Thyroid gland (tissue), 4 donors: Measurements from ENCODE around the gene NECTIN2. TPM values are rescaled to one million over a fixed set of nuclear protein-coding genes. Genes with fewer than 3 reads are reported as not detected.
A peak's percentile ranks its signal among the peaks of the same experiment; 100 is the strongest.

Experiments used
- DNase-seq, 2 donors: peaks; one replicate each; pipeline ENCODE4 v3.0.0-alpha.2; 2019
- H3K27ac ChIP-seq, 3 donors: fragments of 200-600 bp; sonication (generic); 1 replicate in 2 of 3; 2 replicates in 1 of 3; pipeline ENCODE4 v1.5.1; 2016 to 2019; ENCODE audit warnings: mild to moderate bottlenecking in 1 of 3, moderate library complexity in 1 of 3
- H3K27me3 ChIP-seq: fragments of 200-600 bp; sonication (generic); one replicate; pipeline ENCODE4 v1.5.1; 2019
- H3K36me3 ChIP-seq, 2 donors: fragments of 200-600 bp; sonication (generic); one replicate each; pipeline ENCODE4 v1.5.1; 2016 to 2019
- H3K4me1 ChIP-seq, 2 donors: fragments of 200-600 bp; sonication (generic); one replicate each; pipeline ENCODE4 v1.5.1; 2017 to 2019
- H3K4me3 ChIP-seq, 3 donors: fragments of 200-600 bp; sonication (generic); replicated peaks in 1 of 3; 1 replicate in 2 of 3; 2 replicates in 1 of 3; pipeline ENCODE4 v1.5.1; 2016; ENCODE audit warnings: mild to moderate bottlenecking in 1 of 3
- H3K9me3 ChIP-seq: fragments of 200-600 bp; sonication (generic); one replicate; pipeline ENCODE4 v1.5.1; 2017
- POLR2A ChIP-seq, 2 donors: fragments of 450-650 bp; IDR thresholded peaks; one replicate each; pipeline ENCODE4 v1.6.1; 2017; ENCODE audit warnings: antibody characterized with exemption in 2 of 2, mild to moderate bottlenecking in 2 of 2, moderate library complexity in 1 of 2
- WGBS, 2 donors: methylation state at CpG; one replicate each; pipeline ENCODE4 v1.1.5; 2017; 5-methylcytosine and 5-hydroxymethylcytosine counted together
- intact Hi-C: fragments of 100-400 bp; cut with DNase I; formaldehyde crosslinking; loops from one replicate; pipeline ENCODE4 v1.15.1; 2023
- total RNA-seq, 4 donors: library from RNA; depleted of rRNA; stranded (reverse); fragments of >200 nt; gene quantifications; one replicate each; pipeline ENCODE4 v1.2.3, GENCODE V29; 2016
- TF ChIP-seq, protein P1 (sequence below), 6 experiments: fragments of 200-600 bp in 3 of 6; fragments of 450-650 bp in 3 of 6; sonication (generic) in 3 of 6; IDR thresholded peaks; one replicate each; pipeline ENCODE4 v1.5.1; 2016 to 2019; ENCODE audit warnings: antibody characterized with exemption in 6 of 6, mild to moderate bottlenecking in 2 of 6, inconsistent platforms in 1 of 6, moderate library complexity in 1 of 6

NECTIN2 gene
- total RNA-seq, 4 donors from 2014 or later = 88.6 to 164 (median 117) TPM

DNA sequence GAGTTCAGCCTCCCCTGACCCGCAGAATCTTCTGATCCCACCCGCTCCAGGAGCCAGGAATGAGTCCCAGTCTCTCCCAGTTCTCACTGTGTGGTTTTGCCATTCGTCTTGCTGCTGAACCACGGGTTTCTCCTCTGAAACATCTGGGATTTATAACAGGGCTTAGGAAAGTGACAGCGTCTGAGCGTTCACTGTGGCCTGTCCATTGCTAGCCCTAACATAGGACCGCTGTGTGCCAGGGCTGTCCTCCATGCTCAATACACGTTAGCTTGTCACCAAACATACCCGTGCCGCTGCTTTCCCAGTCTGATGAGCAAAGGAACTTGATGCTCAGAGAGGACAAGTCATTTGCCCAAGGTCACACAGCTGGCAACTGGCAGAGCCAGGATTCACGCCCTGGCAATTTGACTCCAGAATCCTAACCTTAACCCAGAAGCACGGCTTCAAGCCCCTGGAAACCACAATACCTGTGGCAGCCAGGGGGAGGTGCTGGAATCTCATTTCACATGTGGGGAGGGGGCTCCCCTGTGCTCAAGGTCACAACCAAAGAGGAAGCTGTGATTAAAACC is 58.4 kb downstream of the NECTIN2 start:
- TF ChIP-seq, protein P1, sequence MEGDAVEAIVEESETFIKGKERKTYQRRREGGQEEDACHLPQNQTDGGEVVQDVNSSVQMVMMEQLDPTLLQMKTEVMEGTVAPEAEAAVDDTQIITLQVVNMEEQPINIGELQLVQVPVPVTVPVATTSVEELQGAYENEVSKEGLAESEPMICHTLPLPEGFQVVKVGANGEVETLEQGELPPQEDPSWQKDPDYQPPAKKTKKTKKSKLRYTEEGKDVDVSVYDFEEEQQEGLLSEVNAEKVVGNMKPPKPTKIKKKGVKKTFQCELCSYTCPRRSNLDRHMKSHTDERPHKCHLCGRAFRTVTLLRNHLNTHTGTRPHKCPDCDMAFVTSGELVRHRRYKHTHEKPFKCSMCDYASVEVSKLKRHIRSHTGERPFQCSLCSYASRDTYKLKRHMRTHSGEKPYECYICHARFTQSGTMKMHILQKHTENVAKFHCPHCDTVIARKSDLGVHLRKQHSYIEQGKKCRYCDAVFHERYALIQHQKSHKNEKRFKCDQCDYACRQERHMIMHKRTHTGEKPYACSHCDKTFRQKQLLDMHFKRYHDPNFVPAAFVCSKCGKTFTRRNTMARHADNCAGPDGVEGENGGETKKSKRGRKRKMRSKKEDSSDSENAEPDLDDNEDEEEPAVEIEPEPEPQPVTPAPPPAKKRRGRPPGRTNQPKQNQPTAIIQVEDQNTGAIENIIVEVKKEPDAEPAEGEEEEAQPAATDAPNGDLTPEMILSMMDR (IDR thresholded peaks at IDR 0.05) = no peak
- no peak for TF ChIP-seq POLR2A (IDR thresholded peaks at IDR 0.05)
- intact Hi-C loops = loop anchor here (2.0 kb wide), 1 partner anchor 46 kb away; no protein-coding TSS in a partner anchor
- peaks cover 0 to 26% of the 10 kb centered on the region in 2 donors for H3K36me3 ChIP-seq
- peaks cover 4% of the 10 kb centered on the region for H3K27me3 ChIP-seq
- 74% methylated on average over 12 of the region's 12 CpGs for WGBS, 2 donors
- H3K9me3 ChIP-seq = no peaks in the 10 kb centered on the region
- no peak overlapping the region for H3K27ac ChIP-seq
- DNase-seq = no peak
- peaks cover 0 to 8% of the 10 kb centered on the region in 2 donors for H3K4me1 ChIP-seq
- H3K4me3 ChIP-seq = no peak overlapping the region

DNA sequence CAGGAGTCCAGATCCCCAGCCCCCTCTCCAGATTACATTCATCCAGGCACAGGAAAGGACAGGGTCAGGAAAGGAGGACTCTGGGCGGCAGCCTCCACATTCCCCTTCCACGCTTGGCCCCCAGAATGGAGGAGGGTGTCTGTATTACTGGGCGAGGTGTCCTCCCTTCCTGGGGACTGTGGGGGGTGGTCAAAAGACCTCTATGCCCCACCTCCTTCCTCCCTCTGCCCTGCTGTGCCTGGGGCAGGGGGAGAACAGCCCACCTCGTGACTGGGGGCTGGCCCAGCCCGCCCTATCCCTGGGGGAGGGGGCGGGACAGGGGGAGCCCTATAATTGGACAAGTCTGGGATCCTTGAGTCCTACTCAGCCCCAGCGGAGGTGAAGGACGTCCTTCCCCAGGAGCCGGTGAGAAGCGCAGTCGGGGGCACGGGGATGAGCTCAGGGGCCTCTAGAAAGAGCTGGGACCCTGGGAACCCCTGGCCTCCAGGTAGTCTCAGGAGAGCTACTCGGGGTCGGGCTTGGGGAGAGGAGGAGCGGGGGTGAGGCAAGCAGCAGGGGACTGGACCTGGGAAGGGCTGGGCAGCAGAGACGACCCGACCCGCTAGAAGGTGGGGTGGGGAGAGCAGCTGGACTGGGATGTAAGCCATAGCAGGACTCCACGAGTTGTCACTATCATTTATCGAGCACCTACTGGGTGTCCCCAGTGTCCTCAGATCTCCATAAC is 59.5 kb downstream of the NECTIN2 start, which contains the start of gene APOE:
APOE (plus strand) TSS at position 360 of the 724 bp plus-strand sequence. CDS start 829 bp downstream, outside the sequence.
- intact Hi-C loops = loop anchor here (2.0 kb wide), 1 partner anchor 45 kb away; no protein-coding TSS in a partner anchor
- Histone ChIP-seq H3K27me3 (peaks cover 4% of the 10 kb centered on the region), H3K4me3 (peak within 1 kb of the TSS in 1 of 3 donors; percentile 7), H3K27ac (peak within 1 kb of the TSS in 1 of 3 donors; percentile 45), H3K9me3 (no peaks in the 10 kb centered on the region), H3K36me3 (peaks cover 0 to 19% of the 10 kb centered on the region in 2 donors), H3K4me1 (peaks cover 0 to 8% of the 10 kb centered on the region in 2 donors)
- 7 to 8% methylated on average over 7 to 17 of the region's 20 CpGs for WGBS, 2 donors
- TF ChIP-seq, protein P1 (IDR thresholded peaks at IDR 0.05) = no peak
- TF ChIP-seq POLR2A (IDR thresholded peaks at IDR 0.05) = no peak
- DNase-seq = no peak

DNA sequence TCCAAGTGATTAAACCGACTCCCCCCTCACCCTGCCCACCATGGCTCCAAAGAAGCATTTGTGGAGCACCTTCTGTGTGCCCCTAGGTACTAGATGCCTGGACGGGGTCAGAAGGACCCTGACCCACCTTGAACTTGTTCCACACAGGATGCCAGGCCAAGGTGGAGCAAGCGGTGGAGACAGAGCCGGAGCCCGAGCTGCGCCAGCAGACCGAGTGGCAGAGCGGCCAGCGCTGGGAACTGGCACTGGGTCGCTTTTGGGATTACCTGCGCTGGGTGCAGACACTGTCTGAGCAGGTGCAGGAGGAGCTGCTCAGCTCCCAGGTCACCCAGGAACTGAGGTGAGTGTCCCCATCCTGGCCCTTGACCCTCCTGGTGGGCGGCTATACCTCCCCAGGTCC is 61.5 kb downstream of the NECTIN2 start:
- no peak for TF ChIP-seq POLR2A (IDR thresholded peaks at IDR 0.05)
- TF ChIP-seq, protein P1 (IDR thresholded peaks at IDR 0.05) = no peak
- peaks cover 0 to 5% of the 10 kb centered on the region in 2 donors for H3K36me3 ChIP-seq
- no peak for DNase-seq
- H3K9me3 ChIP-seq = no peaks in the 10 kb centered on the region
- intact Hi-C loops = no loop called here
- no peak overlapping the region for H3K27ac ChIP-seq
- H3K4me1 ChIP-seq = peaks cover 0 to 18% of the 10 kb centered on the region in 2 donors
- 94 to 95% methylated on average over 9 to 11 of the region's 12 CpGs for WGBS, 2 donors
- H3K27me3 ChIP-seq = peaks cover 4% of the 10 kb centered on the region
- H3K4me3 ChIP-seq = no peak overlapping the region

DNA sequence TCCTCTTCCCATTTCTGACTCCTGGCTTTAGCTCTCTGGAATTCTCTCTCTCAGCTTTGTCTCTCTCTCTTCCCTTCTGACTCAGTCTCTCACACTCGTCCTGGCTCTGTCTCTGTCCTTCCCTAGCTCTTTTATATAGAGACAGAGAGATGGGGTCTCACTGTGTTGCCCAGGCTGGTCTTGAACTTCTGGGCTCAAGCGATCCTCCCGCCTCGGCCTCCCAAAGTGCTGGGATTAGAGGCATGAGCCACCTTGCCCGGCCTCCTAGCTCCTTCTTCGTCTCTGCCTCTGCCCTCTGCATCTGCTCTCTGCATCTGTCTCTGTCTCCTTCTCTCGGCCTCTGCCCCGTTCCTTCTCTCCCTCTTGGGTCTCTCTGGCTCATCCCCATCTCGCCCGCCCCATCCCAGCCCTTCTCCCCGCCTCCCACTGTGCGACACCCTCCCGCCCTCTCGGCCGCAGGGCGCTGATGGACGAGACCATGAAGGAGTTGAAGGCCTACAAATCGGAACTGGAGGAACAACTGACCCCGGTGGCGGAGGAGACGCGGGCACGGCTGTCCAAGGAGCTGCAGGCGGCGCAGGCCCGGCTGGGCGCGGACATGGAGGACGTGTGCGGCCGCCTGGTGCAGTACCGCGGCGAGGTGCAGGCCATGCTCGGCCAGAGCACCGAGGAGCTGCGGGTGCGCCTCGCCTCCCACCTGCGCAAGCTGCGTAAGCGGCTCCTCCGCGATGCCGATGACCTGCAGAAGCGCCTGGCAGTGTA is 62.2 kb downstream of the NECTIN2 start:
- intact Hi-C loops = no loop called here
- Histone ChIP-seq H3K4me3 (no peak overlapping the region), H3K9me3 (no peaks in the 10 kb centered on the region), H3K27ac (no peak overlapping the region), H3K36me3 (peaks cover 0 to 1% of the 10 kb centered on the region in 2 donors), H3K27me3 (peaks cover 4% of the 10 kb centered on the region), H3K4me1 (peaks cover 0 to 18% of the 10 kb centered on the region in 2 donors)
- TF ChIP-seq, protein P1 (IDR thresholded peaks at IDR 0.05) = no peak
- no peak for TF ChIP-seq POLR2A (IDR thresholded peaks at IDR 0.05)
- DNase-seq = no peak
- 91 to 95% methylated on average over 23 to 45 of the region's 46 CpGs for WGBS, 2 donors
